ENCODE measurements around the gene CCDC159.
A peak's percentile ranks its signal among the peaks of the same experiment; 100 is the strongest.
"Not testable (repeated sequence)": the region's sequence is repeated elsewhere in the genome, so short reads cannot be mapped to it uniquely, and the experiment has no call there.

CCDC159 gene

GRCh38 chr19:11338569-11339253, 7.6 kb upstream of the CCDC159 start:
- DNase-seq: no peak

DNA sequence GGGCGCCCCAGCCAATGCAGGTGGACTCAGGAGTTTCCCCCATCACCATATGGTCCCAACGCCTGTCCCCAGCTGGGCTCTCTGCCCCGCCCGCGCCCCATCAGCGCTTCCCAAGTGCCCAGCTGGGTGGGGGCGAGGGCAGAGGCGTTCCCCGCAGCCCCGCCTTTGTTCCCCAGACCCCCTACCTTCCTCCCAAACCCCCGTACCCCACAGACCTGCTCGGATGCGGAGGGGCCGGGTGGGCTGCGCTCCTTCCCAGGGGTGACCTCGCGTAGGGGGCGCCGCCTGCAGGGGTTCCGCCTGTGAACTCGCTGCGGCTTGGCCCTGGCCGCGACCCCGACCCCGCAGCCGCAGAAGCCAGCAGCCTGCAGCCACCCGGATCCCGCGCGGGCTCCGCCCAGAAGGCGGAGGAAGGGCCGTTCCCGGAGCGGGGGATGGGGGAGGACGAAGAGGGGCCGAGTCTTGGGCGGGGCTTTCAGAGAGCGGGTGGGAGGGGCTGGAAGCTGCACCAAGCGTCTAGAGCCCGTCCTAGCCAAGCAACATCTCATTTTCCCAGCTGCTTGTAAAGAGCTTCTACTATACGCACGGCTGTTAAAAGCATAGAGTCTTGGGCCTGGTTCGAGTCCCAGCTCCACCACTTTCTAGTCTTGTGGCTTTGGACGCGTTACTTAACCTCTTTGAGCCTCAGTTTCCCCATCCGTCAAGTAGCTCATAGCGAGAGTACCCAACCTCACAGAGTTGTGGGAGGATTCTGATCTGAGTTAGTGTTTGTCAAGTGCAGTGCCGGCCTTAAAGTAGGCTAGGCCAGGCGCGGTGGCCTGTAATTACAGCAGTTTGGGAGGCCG, 6.8 kb upstream of the CCDC159 start, which contains the start of gene RAB3D:
TSS of gene RAB3D (minus strand) at position 404 of the 845 bp plus-strand sequence. CDS start 2,258 bp downstream, outside the sequence.
- peak; percentile 22 to 64 (median 38) for DNase-seq

DNA sequence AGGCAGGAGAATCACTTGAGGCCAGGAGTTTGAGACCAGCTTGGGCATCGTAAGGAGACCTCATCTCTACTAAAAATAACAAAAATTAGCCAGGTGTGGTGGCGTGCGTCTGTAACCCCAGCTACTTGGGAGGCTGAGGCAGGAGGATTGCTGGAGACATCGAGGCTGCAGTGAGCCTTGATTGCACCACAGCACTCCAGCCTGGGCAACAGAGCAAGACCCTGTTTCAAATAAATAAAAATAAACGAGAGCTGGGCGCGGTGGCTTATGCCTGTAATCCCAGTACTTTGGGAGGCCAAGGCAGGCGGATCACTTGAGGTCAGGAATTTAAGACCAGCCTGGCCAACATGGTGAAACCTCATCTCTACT, 6.2 kb upstream of the CCDC159 start:
- DNase-seq: not testable (repeated sequence)

- no peak for DNase-seq
Observed at GRCh38 chr19:11342429-11342828, 3.9 kb upstream of the CCDC159 start.

DNA sequence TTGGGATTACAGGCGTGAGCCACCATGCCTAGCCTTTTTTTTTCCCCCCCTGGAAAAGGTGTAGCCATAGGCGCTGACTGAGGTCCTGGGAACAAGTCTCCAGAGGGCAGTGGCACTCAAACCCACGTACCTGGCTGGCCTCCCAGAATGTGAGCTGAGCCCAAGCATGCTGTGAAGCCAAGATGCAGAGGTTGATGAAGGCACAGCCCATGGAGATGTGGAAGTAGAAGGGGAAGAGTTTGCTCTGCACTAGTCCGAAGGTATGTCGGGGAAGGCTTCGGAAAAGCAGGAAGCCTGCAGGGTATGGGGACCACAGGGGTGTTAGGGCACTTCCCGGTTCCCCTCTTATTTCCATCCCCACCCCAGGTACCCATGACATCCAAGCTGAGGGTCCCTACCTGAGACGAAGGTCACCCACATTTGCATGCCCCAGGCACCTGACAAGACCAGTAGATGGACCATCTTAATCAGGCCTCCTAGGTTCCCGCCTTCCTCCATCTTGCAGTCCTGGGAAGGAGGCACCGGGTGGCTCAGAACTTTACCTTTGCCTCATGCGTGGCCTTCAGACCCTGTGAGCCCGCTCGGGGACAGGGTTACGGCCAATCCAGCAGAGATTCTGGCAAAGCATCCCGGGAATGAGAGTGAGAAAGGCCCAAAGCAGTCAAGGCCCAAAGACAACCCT, 1.1 kb upstream of the CCDC159 start:
- DNase-seq: no peak

- no peak for DNase-seq
Observed at GRCh38 chr19:11347546-11348039, 1.3 kb downstream of the CCDC159 start.

DNA sequence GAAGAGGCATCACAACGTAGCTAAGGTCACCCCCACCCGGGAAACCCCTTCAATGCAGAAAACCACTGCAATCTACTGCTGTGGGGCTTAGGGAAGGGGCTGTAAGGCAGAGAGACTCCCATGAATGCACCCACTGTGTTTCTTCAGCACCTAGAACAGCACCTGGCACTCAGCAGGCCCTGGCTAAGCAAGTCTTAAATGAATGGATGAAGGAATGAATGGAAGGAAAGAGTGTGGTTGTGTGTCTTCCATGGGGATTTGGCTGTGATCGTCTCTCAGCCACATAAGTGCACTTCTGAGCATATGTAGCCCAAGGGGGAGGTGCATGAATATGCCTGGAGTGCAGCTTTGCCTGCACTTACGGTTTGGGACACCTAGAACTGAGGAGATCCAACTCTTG, 2.9 kb downstream of the CCDC159 start:
- no peak for DNase-seq

GRCh38 chr19:11354102-11354501, 7.8 kb downstream of the CCDC159 start:
- DNase-seq: not testable (repeated sequence)

DNA sequence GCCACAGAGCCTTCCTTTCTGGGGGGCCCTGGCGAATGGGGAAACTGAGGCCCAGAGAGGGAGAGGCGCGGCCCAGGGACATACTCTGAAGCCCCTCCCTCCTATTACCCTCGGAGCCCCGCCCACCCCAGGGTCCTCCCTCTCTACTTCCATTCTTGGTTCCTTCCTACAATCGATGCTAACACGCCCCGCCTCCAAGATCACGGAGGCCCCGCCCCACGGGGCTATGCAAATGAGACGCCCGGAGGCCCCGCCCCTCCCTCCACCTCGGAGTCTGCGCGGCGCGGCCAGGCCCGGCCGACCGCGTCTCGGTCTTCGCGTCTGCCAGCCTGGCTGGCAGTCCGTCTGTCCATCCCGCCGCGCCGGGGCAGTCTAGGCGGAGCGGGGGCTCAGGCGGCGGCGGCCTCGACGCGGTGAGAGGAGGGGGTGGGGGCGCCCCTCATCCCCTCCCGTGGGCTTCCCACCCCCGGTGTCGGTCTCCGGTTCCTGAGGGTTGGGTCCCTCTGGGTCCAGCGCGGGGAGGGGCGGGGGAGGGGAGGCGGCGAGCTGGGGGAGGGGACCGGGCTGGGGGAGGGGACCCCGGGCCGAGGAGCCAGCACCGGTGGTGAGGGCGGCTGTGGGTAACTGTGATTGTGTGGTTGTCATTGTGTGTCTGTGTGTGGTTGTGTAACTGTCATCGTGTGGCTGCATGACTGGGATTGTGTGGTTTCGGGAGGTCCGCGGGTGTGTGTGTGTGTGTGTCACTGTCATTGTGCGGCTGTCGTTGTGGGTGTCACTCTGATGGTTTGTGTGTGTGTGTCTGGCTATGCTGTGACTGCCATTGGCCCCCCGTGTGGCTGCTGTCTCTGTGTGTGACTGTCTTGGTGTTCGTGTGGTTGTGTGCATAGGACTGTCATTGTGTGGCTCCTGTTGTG, 9.1 kb downstream of the CCDC159 start, which contains the start of gene PLPPR2:
TSS of gene PLPPR2 (plus strand) at position 273 of the 914 bp plus-strand sequence. CDS start 2,242 bp downstream, outside the sequence.
- DNase-seq: peak; percentile 48 to 78 (median 64)

- DNase-seq: no peak
Observed at GRCh38 chr19:11356074-11356397, 9.7 kb downstream of the CCDC159 start.

DNA sequence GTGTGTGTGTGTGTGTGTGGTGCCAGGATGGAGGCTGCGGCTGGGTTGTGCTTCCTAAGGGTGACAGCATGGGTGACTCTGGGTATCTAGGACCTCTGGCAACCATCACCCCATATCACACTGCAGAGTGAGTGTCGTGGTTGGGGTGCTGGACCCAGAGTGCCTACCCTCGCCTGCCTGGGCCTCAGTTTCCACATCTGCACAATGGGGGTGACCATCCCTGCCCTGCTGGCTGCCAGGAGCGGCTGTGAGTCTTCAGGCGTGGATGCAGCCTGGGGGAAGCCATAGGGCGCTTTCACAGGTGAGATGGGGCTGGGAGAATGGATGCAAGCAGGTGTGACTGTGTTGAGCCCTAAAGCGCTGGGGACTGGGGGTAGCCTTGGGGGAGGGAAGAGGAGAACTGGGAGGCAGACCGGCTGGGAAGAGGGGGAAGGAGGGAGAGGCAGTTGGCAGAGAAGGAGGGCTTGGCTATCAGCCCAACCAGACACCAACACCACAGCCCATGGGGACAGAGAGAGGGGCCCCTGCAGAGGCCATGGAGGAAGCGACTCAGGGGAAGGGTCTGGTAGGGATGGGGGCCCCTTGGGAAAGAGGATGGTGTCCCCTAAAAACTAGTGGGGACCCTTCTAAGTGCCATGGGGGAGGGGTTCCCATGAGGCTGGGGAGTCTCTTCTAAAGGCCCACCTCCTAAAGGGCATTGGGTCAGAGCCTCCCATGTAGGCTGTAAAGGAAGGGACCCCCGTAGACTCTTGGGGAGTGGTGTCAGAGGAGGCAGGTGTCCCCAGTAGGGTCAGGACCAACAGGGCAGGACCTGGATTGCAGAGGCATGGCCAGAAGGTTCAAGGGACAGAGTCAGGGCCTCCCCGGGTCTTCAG, 10.6 kb downstream of the CCDC159 start:
- no peak for DNase-seq

DNA sequence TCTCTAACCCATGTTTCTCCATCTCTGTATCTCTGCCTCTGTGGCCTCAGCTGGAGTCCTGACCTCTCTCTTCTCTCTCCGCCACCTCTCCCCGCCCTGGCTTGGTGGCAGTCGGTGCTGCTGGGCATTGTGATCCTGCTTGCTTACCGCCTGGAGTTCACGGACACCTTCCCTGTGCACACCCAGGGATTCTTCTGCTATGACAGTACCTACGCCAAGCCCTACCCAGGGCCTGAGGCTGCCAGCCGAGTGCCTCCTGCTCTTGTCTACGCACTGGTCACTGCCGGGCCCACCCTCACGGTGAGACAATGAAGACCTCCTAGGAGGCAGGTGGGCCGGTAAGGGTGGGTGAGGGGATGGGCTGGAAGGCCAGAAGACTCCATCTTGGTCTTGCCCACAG, 13.1 kb downstream of the CCDC159 start:
- DNase-seq: no peak

GRCh38 chr19:11361037-11361770, 14.9 kb downstream of the CCDC159 start:
- no peak for DNase-seq

GRCh38 chr19:11361771-11362731, 15.7 kb downstream of the CCDC159 start:
- DNase-seq: no peak

DNA sequence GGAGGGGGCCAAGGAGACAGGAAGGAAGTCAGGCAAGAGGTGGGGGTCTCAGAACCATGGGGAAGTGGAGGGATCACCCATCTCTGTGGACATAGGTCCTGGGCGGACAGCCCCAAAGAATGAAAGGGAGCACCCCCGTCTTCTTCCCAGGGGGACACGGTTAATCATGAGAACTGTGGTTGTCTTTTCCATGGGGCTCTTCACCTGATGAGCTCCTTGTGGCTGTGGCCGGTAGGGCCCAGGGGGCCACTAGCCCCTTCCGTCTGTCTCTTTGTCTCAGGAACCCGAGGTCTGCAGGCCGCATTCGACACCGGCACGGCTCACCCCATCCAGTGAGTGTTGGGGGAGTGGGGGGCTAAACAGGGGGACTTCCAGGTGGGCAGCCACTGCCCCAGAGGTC, 17.6 kb downstream of the CCDC159 start:
- DNase-seq: no peak

DNA sequence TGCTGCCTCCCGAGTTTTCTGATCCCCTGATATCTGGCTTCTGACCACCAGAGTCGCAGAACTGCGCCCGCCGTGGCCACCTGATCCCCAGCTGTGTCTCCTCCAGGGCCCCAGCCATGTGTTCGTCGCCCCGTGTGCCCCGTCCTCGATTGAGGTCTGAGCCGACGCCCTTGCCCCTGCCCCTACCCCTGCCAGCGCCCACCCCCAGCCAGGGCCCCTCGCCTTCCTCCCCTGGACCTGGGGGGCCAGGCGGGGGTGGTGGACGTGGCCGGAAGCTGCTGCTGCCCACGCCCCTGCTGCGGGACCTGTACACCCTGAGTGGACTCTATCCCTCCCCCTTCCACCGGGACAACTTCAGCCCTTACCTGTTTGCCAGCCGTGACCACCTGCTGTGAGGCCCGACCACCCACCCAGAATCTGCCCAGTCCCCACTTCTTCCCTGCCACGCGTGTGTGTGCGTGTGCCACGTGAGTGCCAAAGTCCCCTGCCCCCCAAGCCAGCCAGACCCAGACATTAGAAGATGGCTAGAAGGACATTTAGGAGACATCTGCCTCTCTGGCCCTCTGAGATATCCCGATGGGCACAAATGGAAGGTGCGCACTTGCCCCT, 18.1 kb downstream of the CCDC159 start:
- DNase-seq: no peak

DNA sequence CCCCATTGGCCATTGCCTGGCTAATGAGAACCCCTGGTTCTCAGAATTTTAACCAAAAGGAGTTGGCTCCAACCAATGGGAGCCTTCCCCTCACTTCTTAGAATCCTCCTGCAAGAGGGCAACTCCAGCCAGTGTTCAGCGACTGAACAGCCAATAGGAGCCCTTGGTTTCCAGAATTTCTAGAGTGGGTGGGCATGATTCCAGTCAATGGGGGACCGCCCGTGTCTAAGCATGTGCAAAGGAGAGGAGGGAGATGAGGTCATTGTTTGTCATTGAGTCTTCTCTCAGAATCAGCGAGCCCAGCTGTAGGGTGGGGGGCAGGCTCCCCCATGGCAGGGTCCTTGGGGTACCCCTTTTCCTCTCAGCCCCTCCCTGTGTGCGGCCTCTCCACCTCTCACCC, 18.6 kb downstream of the CCDC159 start:
- no peak for DNase-seq

DNA sequence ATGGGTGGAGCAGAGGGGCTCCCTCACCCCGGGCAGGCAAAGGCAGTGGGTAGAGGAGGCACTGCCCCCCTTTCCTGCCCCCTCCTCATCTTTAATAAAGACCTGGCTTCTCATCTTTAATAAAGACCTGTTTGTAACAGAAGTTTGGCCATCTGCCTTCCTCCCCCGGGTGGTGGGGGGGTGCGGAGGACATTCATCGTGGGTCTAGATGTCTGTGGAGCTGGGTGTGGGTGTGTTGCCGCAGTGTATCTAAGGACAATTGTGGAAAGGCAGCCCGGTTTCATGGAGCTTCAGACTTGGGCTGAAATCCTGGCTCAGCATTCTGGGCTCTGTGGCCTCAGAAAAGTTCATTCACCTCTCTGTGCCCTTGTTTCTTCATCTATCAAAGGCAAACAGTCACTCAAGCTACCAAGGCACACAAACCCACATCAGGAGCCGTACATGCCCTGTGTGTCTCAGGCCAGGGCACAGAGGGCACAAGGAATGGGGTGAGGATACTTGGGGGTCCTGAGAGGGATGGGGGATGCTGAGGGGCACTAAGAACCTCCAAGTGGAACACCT, 19.3 kb downstream of the CCDC159 start:
- no peak for DNase-seq

- no peak for DNase-seq
Observed at GRCh38 chr19:11367528-11367927, 21.2 kb downstream of the CCDC159 start.

All from activated naive CD4-positive, alpha-beta T cell (primary cell).